IMR-90 (cell line): Measurements from ENCODE around the gene C19orf85. TPM values are rescaled to one million over a fixed set of nuclear protein-coding genes. Genes with fewer than 3 reads are reported as not detected.
A peak's percentile ranks its signal among the peaks of the same experiment; 100 is the strongest.

Source experiments
- ATAC-seq: fragments of 200-7000 bp; cut with Tn5 transposase; 2 replicates; pipeline ENCODE4 v1.9.1; 2020; ENCODE audit warnings: low read depth, mild to moderate bottlenecking, moderate library complexity
- BruUV-seq: library from RNA; stranded (reverse); fragments of 400-500 nt; replicated peaks from 2 replicates; lab custom pipeline; 2021; lab: Mats Ljungman, UMichigan
- CTCF ChIA-PET: fragments of 300-600 bp; formaldehyde crosslinking; extraction: SDS; loops from one replicate; lab custom pipeline; 2021; ENCODE audit warnings: antibody characterized with exemption; lab: Yijun Ruan, JAX
- POLR2A ChIA-PET: fragments of 300-600 bp; sonication (Branson Sonifier 250); formaldehyde crosslinking; loops from one replicate; lab custom pipeline; 2022; ENCODE audit warnings: antibody characterized with exemption; ENCODE audit not compliant: unreplicated experiment; lab: Charles Lee
- DNase-seq: peaks from one replicate; pipeline ENCODE4 v3.0.0; 2013
- H2AFZ ChIP-seq: replicated peaks from 2 replicates; pipeline ENCODE3; 2013; ENCODE audit warnings: low read length, mild to moderate bottlenecking; ENCODE audit not compliant: poor library complexity
- H2AK5ac ChIP-seq: 2 replicates; pipeline ENCODE4 v1.6.1; 2013; ENCODE audit warnings: low read depth, low read length, inconsistent platforms
- H2AK9ac ChIP-seq: replicated peaks from 2 replicates; pipeline ENCODE3; 2013; ENCODE audit warnings: mild to moderate bottlenecking, low read depth, low read length, moderate library complexity; ENCODE audit not compliant: poor library complexity
- H2BK120ac ChIP-seq: 2 replicates; pipeline ENCODE4 v1.6.1; 2013; ENCODE audit warnings: low read depth, low read length, inconsistent platforms
- H2BK15ac ChIP-seq: 3 replicates; pipeline ENCODE4 v1.6.1; 2013; ENCODE audit warnings: low read depth, low read length, inconsistent platforms
- H2BK20ac ChIP-seq: 2 replicates; pipeline ENCODE4 v1.6.1; 2013; ENCODE audit warnings: low read depth, mild to moderate bottlenecking, inconsistent platforms, low read length, moderate library complexity
- H2BK5ac ChIP-seq: 2 replicates; pipeline ENCODE4 v1.6.1; 2013; ENCODE audit warnings: mild to moderate bottlenecking, low read depth, low read length, inconsistent platforms; ENCODE audit not compliant: poor library complexity, severe bottlenecking
- H3K14ac ChIP-seq: replicated peaks from 2 replicates; pipeline ENCODE4 v1.6.1; 2013; ENCODE audit warnings: low read depth, low read length, inconsistent platforms
- H3K18ac ChIP-seq: 2 replicates; pipeline ENCODE4 v1.6.1; 2013; ENCODE audit warnings: low read depth, low read length, control low read depth
- H3K23ac ChIP-seq: 2 replicates; pipeline ENCODE4 v1.6.1; 2013; ENCODE audit warnings: low read depth, low read length, inconsistent platforms
- H3K27ac ChIP-seq: 2 replicates; pipeline ENCODE4 v1.5.1; 2013; ENCODE audit warnings: mild to moderate bottlenecking, control low read depth, low read length; ENCODE audit not compliant: insufficient read depth
- H3K27me3 ChIP-seq: 2 replicates; pipeline ENCODE4 v1.6.1; 2013; ENCODE audit warnings: low read length; ENCODE audit not compliant: control insufficient read depth, insufficient read depth
- H3K36me3 ChIP-seq: 2 replicates; pipeline ENCODE4 v1.6.1; 2013; ENCODE audit warnings: low read length, mixed read lengths; ENCODE audit not compliant: control insufficient read depth, insufficient read depth
- H3K4ac ChIP-seq: 2 replicates; pipeline ENCODE4 v1.6.1; 2013; ENCODE audit warnings: low read depth, low read length, inconsistent platforms
- H3K4me1 ChIP-seq: 2 replicates; pipeline ENCODE4 v1.6.1; 2013; ENCODE audit warnings: low read length, mixed read lengths; ENCODE audit not compliant: control insufficient read depth, insufficient read depth
- H3K4me2 ChIP-seq: 2 replicates; pipeline ENCODE4 v1.6.1; 2013; ENCODE audit warnings: low read depth, mild to moderate bottlenecking, control low read depth, low read length, moderate library complexity
- H3K4me3 ChIP-seq: 2 replicates; pipeline ENCODE4 v1.5.1; 2013; ENCODE audit warnings: low read depth, mild to moderate bottlenecking, control low read depth, low read length, moderate library complexity; ENCODE audit not compliant: insufficient read depth
- H3K56ac ChIP-seq: 2 replicates; pipeline ENCODE4 v1.6.1; 2013; ENCODE audit warnings: low read length, inconsistent platforms; ENCODE audit not compliant: insufficient read depth; ENCODE audit errors: extremely low read depth
- H3K79me1 ChIP-seq, 2 experiments: 2 replicates each; pipeline ENCODE4 v1.6.1; 2013; ENCODE audit warnings: low read length in 2 of 2, inconsistent platforms in 1 of 2, low read depth in 1 of 2
- H3K9ac ChIP-seq: 2 replicates; pipeline ENCODE4 v1.6.1; 2013; ENCODE audit warnings: low read depth, low read length, control low read depth
- H3K9me1 ChIP-seq: 2 replicates; pipeline ENCODE4 v1.6.1; 2013; ENCODE audit warnings: low read length, inconsistent platforms; ENCODE audit not compliant: insufficient read depth
- H3K9me3 ChIP-seq: 2 replicates; pipeline ENCODE4 v1.6.1; 2013; ENCODE audit warnings: low read length; ENCODE audit not compliant: control insufficient read depth, insufficient read depth
- H4K20me1 ChIP-seq: 2 replicates; pipeline ENCODE4 v1.6.1; 2013; ENCODE audit warnings: low read length, inconsistent platforms; ENCODE audit not compliant: insufficient read depth
- H4K5ac ChIP-seq: 2 replicates; pipeline ENCODE4 v1.6.1; 2013; ENCODE audit warnings: mild to moderate bottlenecking, low read depth, low read length, control low read depth
- H4K8ac ChIP-seq, 2 experiments: 2 replicates each; pipeline ENCODE4 v1.6.1; 2013; ENCODE audit warnings: low read depth in 2 of 2, low read length in 2 of 2, control low read depth in 1 of 2, inconsistent platforms in 1 of 2
- H4K91ac ChIP-seq: 2 replicates; pipeline ENCODE4 v1.6.1; 2013; ENCODE audit warnings: low read depth, low read length, inconsistent platforms; ENCODE audit not compliant: insufficient read depth
- BHLHE40 ChIP-seq: fragments of 150-350 bp; IDR thresholded peaks from 2 replicates; pipeline ENCODE4 v1.6.1; 2016; ENCODE audit warnings: mild to moderate bottlenecking, low read depth, low read length
- CEBPB ChIP-seq: IDR thresholded peaks from 2 replicates; pipeline ENCODE4 v1.6.1; 2012; ENCODE audit warnings: low read depth, low read length, improper control_type of control experiment
- CHD1 ChIP-seq: IDR thresholded peaks from 2 replicates; pipeline ENCODE4 v1.6.1; 2012; ENCODE audit warnings: low read depth, low read length, improper control_type of control experiment
- FOS ChIP-seq: fragments of 150-350 bp; IDR thresholded peaks from 2 replicates; pipeline ENCODE4 v1.6.1; 2016; ENCODE audit warnings: low read depth, low read length
- MAFK ChIP-seq: IDR thresholded peaks from 2 replicates; pipeline ENCODE4 v1.6.1; 2012; ENCODE audit warnings: low read depth, low read length, improper control_type of control experiment
- MAZ ChIP-seq: IDR thresholded peaks from 2 replicates; pipeline ENCODE4 v1.6.1; 2012; ENCODE audit warnings: low read depth, mild to moderate bottlenecking, low read length, improper control_type of control experiment, moderate library complexity, borderline replicate concordance
- NFE2L2 ChIP-seq: fragments of 150-350 bp; IDR thresholded peaks from 2 replicates; pipeline ENCODE4 v1.6.1; 2016; ENCODE audit warnings: low read depth, mild to moderate bottlenecking, low read length
- POLR2A ChIP-seq: IDR thresholded peaks from 2 replicates; pipeline ENCODE4 v1.6.1; 2012; ENCODE audit warnings: mild to moderate bottlenecking, low read depth, low read length
- RAD21 ChIP-seq: IDR thresholded peaks from 2 replicates; pipeline ENCODE4 v1.6.1; 2012; ENCODE audit warnings: low read length, improper control_type of control experiment
- RCOR1 ChIP-seq: IDR thresholded peaks from 2 replicates; pipeline ENCODE4 v1.6.1; 2012; ENCODE audit warnings: mild to moderate bottlenecking, low read length, improper control_type of control experiment; ENCODE audit not compliant: insufficient replicate concordance
- RFX5 ChIP-seq: IDR thresholded peaks from 2 replicates; pipeline ENCODE4 v1.8.0; 2012; ENCODE audit warnings: low read depth, mild to moderate bottlenecking, low read length, moderate library complexity
- SMC3 ChIP-seq: fragments of 150-350 bp; IDR thresholded peaks from 2 replicates; pipeline ENCODE4 v1.6.1; 2016; ENCODE audit warnings: low read depth, mild to moderate bottlenecking, antibody characterized with exemption, low read length, moderate library complexity
- WGBS, 2 experiments: methylation state at CpG; one replicate each; pipeline versions ENCODE4 v1.1.5 to v1.1.7; 2013; ENCODE audit warnings: missing lambda C conversion rate in 2 of 2; ENCODE audit not compliant: insufficient read length in 1 of 2; ENCODE audit errors: extremely low coverage in 2 of 2; 5-methylcytosine and 5-hydroxymethylcytosine counted together
- dilution Hi-C: fragments of 300-500 bp; cut with HindIII; formaldehyde crosslinking; loops from one replicate; pipeline ENCODE4 v1.14.3; 2018; ENCODE audit warnings: low sequenced_read_pairs; ENCODE audit not compliant: unreplicated experiment
- in situ Hi-C: fragments of 300-500 bp; cut with MboI; formaldehyde crosslinking; loops from 3 replicates; pipeline ENCODE4 v1.14.3; 2019; ENCODE audit warnings: low sequenced_read_pairs, inconsistent platforms, mixed read lengths
- intact Hi-C: fragments of 100-400 bp; cut with micrococcal nuclease; formaldehyde crosslinking; loops from 2 replicates; pipeline ENCODE4 v1.10.0; 2022
- polyA plus RNA-seq, 3 experiments: library from polyadenylated mRNA; depleted of rRNA; stranded (reverse); fragments of >200 nt; gene quantifications; 2 replicates each; pipeline ENCODE4 v1.2.3, GENCODE V29; 2012; ENCODE audit warnings: low replicate concordance in 1 of 3
- total RNA-seq: library from RNA; depleted of rRNA; stranded (reverse); fragments of >200 nt; gene quantifications from 2 replicates; pipeline ENCODE4 v1.2.3, GENCODE V29; 2012
- TF ChIP-seq, protein P1 (sequence below): fragments of 150-350 bp; IDR thresholded peaks from 2 replicates; pipeline ENCODE4 v1.6.1; 2017; ENCODE audit warnings: mild to moderate bottlenecking, antibody characterized with exemption, low read length, low read depth
- TF ChIP-seq, protein P2 (sequence below): fragments of 150-350 bp; IDR thresholded peaks from 2 replicates; pipeline ENCODE4 v1.6.1; 2016; ENCODE audit warnings: low read depth, mild to moderate bottlenecking, low read length, moderate library complexity, borderline replicate concordance

The C19orf85 gene
- total and polyA plus RNA-seq, 2 of the 4 experiments (the other 2 are of a cell fraction), result not detected

DNA sequence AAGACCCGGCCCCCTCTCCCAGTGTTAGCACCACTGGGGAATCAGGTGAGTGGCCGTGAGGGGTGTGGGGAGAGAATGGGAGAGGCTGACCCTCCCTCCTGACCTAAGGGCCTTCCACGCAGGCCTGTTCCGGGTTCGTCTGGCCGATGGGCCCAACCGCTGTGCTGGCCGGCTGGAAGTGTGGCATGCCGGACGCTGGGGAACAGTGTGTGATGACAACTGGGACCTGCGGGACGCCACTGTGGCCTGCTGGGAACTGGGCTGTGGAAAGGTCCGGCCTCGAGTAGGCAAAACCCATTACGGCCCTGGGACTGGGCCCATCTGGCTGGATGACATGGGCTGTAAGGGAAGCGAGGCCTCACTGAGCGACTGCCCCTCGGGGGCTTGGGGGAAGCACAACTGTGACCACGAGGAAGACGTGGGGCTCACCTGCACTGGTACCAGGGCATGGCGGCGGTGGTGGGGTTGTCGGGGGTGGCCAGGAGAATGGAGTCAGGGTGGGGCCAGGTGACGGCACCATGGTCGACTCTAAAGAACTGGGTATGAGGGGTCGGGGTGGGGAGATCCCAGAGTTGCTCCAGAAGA lies 35.9 kb upstream of the C19orf85 start:
- BruUV-seq, result no TSS peak
- Histone ChIP-seq H3K9me1 (no peaks in the 10 kb centered on the region), H3K4me2 (no peak overlapping the region), H3K4me3 (no peak overlapping the region), H3K9me3 (no peaks in the 10 kb centered on the region), H3K27ac (no peak overlapping the region), H2BK20ac (no peak overlapping the region), H2BK5ac (no peak overlapping the region), H3K79me1 (peaks cover 0 to 2% of the 10 kb centered on the region in 2 experiments; a peak in 2 of 4 replicates), H2AK5ac (no peak overlapping the region), H2AK9ac (peak overlapping the region; percentile 32), H3K14ac (no peak overlapping the region), H4K8ac (no peak overlapping the region), H4K91ac (no peak overlapping the region), H4K20me1 (no peaks in the 10 kb centered on the region), H3K27me3 (no peaks in the 10 kb centered on the region), H3K56ac (no peak overlapping the region), H3K23ac (no peak overlapping the region), H3K18ac (no peak overlapping the region), H2AFZ (peak overlapping the region; percentile 36), H4K5ac (no peak overlapping the region), H2BK15ac (no peak overlapping the region), H3K4me1 (no peaks in the 10 kb centered on the region), H3K4ac (no peak overlapping the region), H2BK120ac (no peak overlapping the region), H3K9ac (no peak overlapping the region), H3K36me3 (peaks cover 13% of the 10 kb centered on the region; the same call in 1 of the 2 replicates)
- CTCF ChIA-PET, result no interaction called here
- in situ Hi-C loops (no loop called here), dilution Hi-C loops (no loop called here), intact Hi-C loops (loop anchor here (5.0 kb wide), 1 partner anchor 93 kb away; the partner anchor contains the start of gene UBE2S)
- TF ChIP-seq, protein P1, sequence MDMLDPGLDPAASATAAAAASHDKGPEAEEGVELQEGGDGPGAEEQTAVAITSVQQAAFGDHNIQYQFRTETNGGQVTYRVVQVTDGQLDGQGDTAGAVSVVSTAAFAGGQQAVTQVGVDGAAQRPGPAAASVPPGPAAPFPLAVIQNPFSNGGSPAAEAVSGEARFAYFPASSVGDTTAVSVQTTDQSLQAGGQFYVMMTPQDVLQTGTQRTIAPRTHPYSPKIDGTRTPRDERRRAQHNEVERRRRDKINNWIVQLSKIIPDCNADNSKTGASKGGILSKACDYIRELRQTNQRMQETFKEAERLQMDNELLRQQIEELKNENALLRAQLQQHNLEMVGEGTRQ, result no peak
- TF ChIP-seq RCOR1, result no peak
- TF ChIP-seq CEBPB, result no peak
- no peak for TF ChIP-seq CHD1
- TF ChIP-seq SMC3, result no peak
- no peak for TF ChIP-seq BHLHE40
- TF ChIP-seq POLR2A, result no peak
- no peak for TF ChIP-seq NFE2L2
- no peak for TF ChIP-seq MAZ
- TF ChIP-seq MAFK, result no peak
- TF ChIP-seq, protein P2, sequence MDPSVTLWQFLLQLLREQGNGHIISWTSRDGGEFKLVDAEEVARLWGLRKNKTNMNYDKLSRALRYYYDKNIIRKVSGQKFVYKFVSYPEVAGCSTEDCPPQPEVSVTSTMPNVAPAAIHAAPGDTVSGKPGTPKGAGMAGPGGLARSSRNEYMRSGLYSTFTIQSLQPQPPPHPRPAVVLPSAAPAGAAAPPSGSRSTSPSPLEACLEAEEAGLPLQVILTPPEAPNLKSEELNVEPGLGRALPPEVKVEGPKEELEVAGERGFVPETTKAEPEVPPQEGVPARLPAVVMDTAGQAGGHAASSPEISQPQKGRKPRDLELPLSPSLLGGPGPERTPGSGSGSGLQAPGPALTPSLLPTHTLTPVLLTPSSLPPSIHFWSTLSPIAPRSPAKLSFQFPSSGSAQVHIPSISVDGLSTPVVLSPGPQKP, result no peak
- no peak for TF ChIP-seq RFX5
- no peak for TF ChIP-seq FOS
- no peak for TF ChIP-seq RAD21
- ATAC-seq (no peak), DNase-seq (no peak)
- 98% methylated on average over 11 of the region's 26 CpGs; no CpG with 5 or more reads in 1 of the 2 experiments for WGBS, 2 experiments
- POLR2A ChIA-PET, result no interaction called here
